Breast epithelium (tissue), 4 donors: ENCODE data around the gene BPHL. TPM values are rescaled to one million over a fixed set of nuclear protein-coding genes. Genes with fewer than 3 reads are reported as not detected.

Experiments used
- DNase-seq, 2 donors: peaks; one replicate each; pipeline ENCODE4 v3.0.0-alpha.2; 2019; ENCODE audit warnings: low spot score in 2 of 2
- H3K27ac ChIP-seq, 2 donors: fragments of 200-600 bp; sonication (generic) in 1 of 2; one replicate each; pipeline ENCODE4 v1.5.1; 2016 to 2019; ENCODE audit warnings: mild to moderate bottlenecking in 1 of 2
- H3K27me3 ChIP-seq, 2 donors: fragments of 200-600 bp; sonication (generic) in 1 of 2; one replicate each; pipeline versions ENCODE4 v1.5.1 to v1.6.0; 2017 to 2019; ENCODE audit warnings: control low read depth in 1 of 2, mild to moderate bottlenecking in 1 of 2
- H3K36me3 ChIP-seq: fragments of 200-600 bp; one replicate; pipeline ENCODE4 v1.5.1; 2019
- H3K4me1 ChIP-seq, 2 donors: fragments of 200-600 bp; sonication (generic); one replicate each; pipeline ENCODE4 v1.5.1; 2016 to 2019; ENCODE audit warnings: control low read depth in 1 of 2
- H3K4me3 ChIP-seq, 3 donors: fragments of 200-600 bp; sonication (generic); 1 replicate in 2 of 3; 2 replicates in 1 of 3; pipeline ENCODE4 v1.5.1; 2016 to 2019; ENCODE audit warnings: mild to moderate bottlenecking in 3 of 3, moderate library complexity in 2 of 3
- H3K9me3 ChIP-seq, 2 donors: fragments of 200-600 bp; sonication (generic) in 1 of 2; one replicate each; pipeline ENCODE4 v1.5.1; 2016 to 2019; ENCODE audit warnings: control low read depth in 1 of 2
- CTCF ChIP-seq, 3 donors: fragments of 450-650 bp; IDR thresholded peaks; one replicate each; pipeline ENCODE4 v1.5.1; 2016 to 2017; ENCODE audit warnings: antibody characterized with exemption in 3 of 3, mild to moderate bottlenecking in 3 of 3, moderate library complexity in 3 of 3
- POLR2A ChIP-seq: fragments of 450-650 bp; IDR thresholded peaks from one replicate; pipeline ENCODE4 v1.6.1; 2016; ENCODE audit warnings: antibody characterized with exemption, mild to moderate bottlenecking, moderate library complexity
- POLR2AphosphoS5 ChIP-seq, 3 donors: sonication (generic); formaldehyde crosslinking; IDR thresholded peaks; one replicate each; pipeline ENCODE4 v1.6.1; 2017; ENCODE audit warnings: antibody characterized with exemption in 3 of 3
- intact Hi-C: fragments of 100-400 bp; cut with DNase I; formaldehyde crosslinking; loops from one replicate; pipeline ENCODE4 v1.15.1; 2023; ENCODE audit warnings: low total_unique reads
- total RNA-seq, 3 donors: library from RNA; depleted of rRNA; stranded (reverse); fragments of >200 nt; gene quantifications; one replicate each; pipeline ENCODE4 v1.1.0, GENCODE V29; 2016

BPHL gene
- total RNA-seq, 3 donors from 2014 or later, result 15.4 to 19.4 (median 19.3) TPM

GRCh38 chr6:3193102-3193849 lies 74.8 kb downstream of the BPHL start:
- DNase-seq, result no peak
- Histone ChIP-seq H3K27me3 (no peaks in the 10 kb centered on the region), H3K9me3 (no peaks in the 10 kb centered on the region), H3K4me1 (no peaks in the 10 kb centered on the region), H3K4me3 (no peak overlapping the region), H3K36me3 (no peaks in the 10 kb centered on the region), H3K27ac (no peak overlapping the region)
- TF ChIP-seq CTCF (IDR thresholded peaks at IDR 0.05) (no peak), POLR2A (no peak), POLR2AphosphoS5 (IDR thresholded peaks at IDR 0.05) (no peak)
- intact Hi-C loops, result loop anchor here (5.0 kb wide), 1 partner anchor 1024 kb away; no protein-coding TSS in a partner anchor

GRCh38 chr6:3194535-3195419 lies 76.3 kb downstream of the BPHL start:
- Histone ChIP-seq H3K4me1 (no peaks in the 10 kb centered on the region), H3K4me3 (no peak overlapping the region), H3K27ac (no peak overlapping the region), H3K36me3 (no peaks in the 10 kb centered on the region), H3K9me3 (no peaks in the 10 kb centered on the region), H3K27me3 (no peaks in the 10 kb centered on the region)
- TF ChIP-seq POLR2A, result no peak
- TF ChIP-seq POLR2AphosphoS5 (IDR thresholded peaks at IDR 0.05), result no peak
- no peak for TF ChIP-seq CTCF (IDR thresholded peaks at IDR 0.05)
- no peak for DNase-seq
- intact Hi-C loops, result loop anchor here (5.0 kb wide), 1 partner anchor 1023 kb away; no protein-coding TSS in a partner anchor

- TF ChIP-seq CTCF (IDR thresholded peaks at IDR 0.05), result no peak
- TF ChIP-seq POLR2A, result no peak
- TF ChIP-seq POLR2AphosphoS5 (IDR thresholded peaks at IDR 0.05), result no peak
- Histone ChIP-seq H3K36me3 (no peaks in the 10 kb centered on the region), H3K4me3 (no peak overlapping the region), H3K9me3 (no peaks in the 10 kb centered on the region), H3K27me3 (no peaks in the 10 kb centered on the region), H3K27ac (no peak overlapping the region), H3K4me1 (no peaks in the 10 kb centered on the region)
- intact Hi-C loops, result no loop called here
- no peak for DNase-seq
These were observed 76.8 kb downstream of the BPHL start for GRCh38 chr6:3195420-3195694.

- Histone ChIP-seq H3K4me1 (no peaks in the 10 kb centered on the region), H3K9me3 (no peaks in the 10 kb centered on the region), H3K27ac (no peak overlapping the region), H3K36me3 (no peaks in the 10 kb centered on the region), H3K27me3 (no peaks in the 10 kb centered on the region), H3K4me3 (no peak overlapping the region)
- TF ChIP-seq POLR2AphosphoS5 (IDR thresholded peaks at IDR 0.05) (no peak), POLR2A (no peak), CTCF (IDR thresholded peaks at IDR 0.05) (no peak)
- no peak for DNase-seq
- intact Hi-C loops, result loop anchor here (2.0 kb wide), 1 partner anchor 73 kb away; no protein-coding TSS in a partner anchor
These were observed 77.4 kb downstream of the BPHL start for GRCh38 chr6:3195695-3196497.
